ENCODE data around the gene CELA2B.
"Not testable (repeated sequence)": the region's sequence is repeated elsewhere in the genome, so short reads cannot be mapped to it uniquely, and the experiment has no call there.

CELA2B gene

DNA sequence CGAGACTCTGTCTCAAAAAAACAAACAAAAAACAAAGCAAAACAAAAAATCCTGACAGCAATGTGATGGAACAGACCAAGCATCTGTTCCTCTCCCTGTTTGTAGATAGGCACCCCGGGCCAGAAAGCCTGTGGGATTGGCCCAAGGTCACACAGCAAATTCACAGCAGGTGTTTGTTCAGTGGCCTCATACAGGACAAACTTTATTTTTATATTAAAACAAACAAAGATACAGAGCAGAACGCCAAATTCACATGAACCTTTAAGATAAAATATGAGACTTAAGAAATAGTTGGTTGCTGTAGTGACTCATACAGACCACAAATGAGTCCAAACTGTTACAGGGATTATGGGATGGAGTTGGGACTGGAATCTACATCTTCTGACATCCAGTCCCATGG is 21.6 kb upstream of the CELA2B start:
- H3K36me3 ChIP-seq (ENCODE audit: control insufficient read depth in 1 of 2, insufficient read depth in 2 of 2, low read length in 2 of 2) = no peaks in the 10 kb centered on the region
- no peak overlapping the region for H3K4me3 ChIP-seq (ENCODE audit: low read depth in 1 of 2, low read length in 2 of 2)
- no peaks in the 10 kb centered on the region for H3K4me1 ChIP-seq (ENCODE audit: control insufficient read depth in 1 of 2, insufficient read depth in 2 of 2, low read length in 2 of 2)
- H3K9ac ChIP-seq (ENCODE audit: low read depth in 1 of 2, low read length in 2 of 2) = no peak overlapping the region
- no peak overlapping the region for H3K27ac ChIP-seq (ENCODE audit: low read depth, low read length)
- H3K9me3 ChIP-seq (ENCODE audit: control insufficient read depth in 1 of 2, low read length in 2 of 2) = no peaks in the 10 kb centered on the region
- H3K27me3 ChIP-seq (ENCODE audit: control insufficient read depth in 1 of 2, insufficient read depth in 2 of 2, low read length in 2 of 2) = no peaks in the 10 kb centered on the region

DNA sequence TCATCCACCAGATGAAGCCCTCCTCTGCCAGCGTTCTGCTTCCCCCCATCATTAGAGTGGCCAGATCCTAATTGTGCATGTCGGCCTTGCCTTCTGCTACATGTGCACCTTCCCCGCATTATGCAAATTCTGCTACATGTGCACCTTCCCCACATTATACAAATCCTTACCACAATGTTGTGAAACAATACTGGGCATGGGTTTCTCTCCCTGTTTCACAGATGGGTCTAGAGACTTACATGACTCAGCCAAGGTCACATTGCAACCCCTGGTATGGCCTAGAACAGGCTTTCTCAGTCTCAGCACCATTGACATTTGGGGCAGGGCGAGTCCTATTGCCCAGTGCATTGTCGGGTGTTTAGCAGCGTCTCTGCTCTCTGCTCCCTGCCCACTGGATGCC is 20.4 kb upstream of the CELA2B start:
- no peaks in the 10 kb centered on the region for H3K4me1 ChIP-seq (ENCODE audit: control insufficient read depth in 1 of 2, insufficient read depth in 2 of 2, low read length in 2 of 2)
- H3K9me3 ChIP-seq (ENCODE audit: control insufficient read depth in 1 of 2, low read length in 2 of 2) = no peaks in the 10 kb centered on the region
- no peaks in the 10 kb centered on the region for H3K36me3 ChIP-seq (ENCODE audit: control insufficient read depth in 1 of 2, insufficient read depth in 2 of 2, low read length in 2 of 2)
- no peak overlapping the region for H3K9ac ChIP-seq (ENCODE audit: low read depth in 1 of 2, low read length in 2 of 2)
- H3K4me3 ChIP-seq (ENCODE audit: low read depth in 1 of 2, low read length in 2 of 2) = no peak overlapping the region
- no peak overlapping the region for H3K27ac ChIP-seq (ENCODE audit: low read depth, low read length)
- no peaks in the 10 kb centered on the region for H3K27me3 ChIP-seq (ENCODE audit: control insufficient read depth in 1 of 2, insufficient read depth in 2 of 2, low read length in 2 of 2)

DNA sequence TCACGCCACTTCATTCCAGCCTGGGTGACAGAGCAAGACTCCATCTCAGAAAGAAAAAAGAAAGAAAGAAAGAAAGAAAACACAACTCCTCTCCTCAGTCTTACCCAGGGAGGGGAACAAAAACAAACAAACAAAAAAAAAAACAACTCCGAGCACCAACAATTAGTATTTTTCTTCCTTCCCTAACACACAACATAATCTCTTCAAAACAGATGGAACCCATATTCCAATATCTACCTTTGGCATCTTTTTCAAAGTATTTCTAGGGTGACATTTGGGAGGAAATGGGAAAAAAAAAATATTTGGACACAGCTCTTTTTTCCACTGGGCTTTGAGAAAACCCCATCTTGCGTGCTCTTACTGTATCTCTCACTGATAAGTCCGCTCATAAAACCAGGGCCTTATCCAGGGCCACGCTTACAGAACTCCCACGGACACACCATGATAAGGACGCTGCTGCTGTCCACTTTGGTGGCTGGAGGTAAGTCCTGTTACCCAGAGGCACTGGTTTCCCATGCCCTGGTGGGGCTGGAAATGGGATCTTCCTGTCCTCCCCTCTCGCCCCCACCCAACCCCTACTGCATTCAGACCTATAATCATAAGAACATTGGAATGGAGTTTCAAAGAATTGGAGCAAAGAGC is 19.5 kb upstream of the CELA2B start, which contains the start of gene CELA2A:
TSS of gene CELA2A (plus strand) at position 420 of the 642 bp plus-strand sequence. CDS start at position 442, 22 bp downstream.
- H3K9ac ChIP-seq (ENCODE audit: low read depth in 1 of 2, low read length in 2 of 2) = no peak within 1 kb of the TSS
- no peak within 1 kb of the TSS for H3K4me3 ChIP-seq (ENCODE audit: low read depth in 1 of 2, low read length in 2 of 2)
- H3K27ac ChIP-seq (ENCODE audit: low read depth, low read length) = no peak within 1 kb of the TSS
- H3K36me3 ChIP-seq (ENCODE audit: control insufficient read depth in 1 of 2, insufficient read depth in 2 of 2, low read length in 2 of 2) = no peaks in the 10 kb centered on the region
- no peaks in the 10 kb centered on the region for H3K9me3 ChIP-seq (ENCODE audit: control insufficient read depth in 1 of 2, low read length in 2 of 2)
- H3K27me3 ChIP-seq (ENCODE audit: control insufficient read depth in 1 of 2, insufficient read depth in 2 of 2, low read length in 2 of 2) = no peaks in the 10 kb centered on the region
- no peaks in the 10 kb centered on the region for H3K4me1 ChIP-seq (ENCODE audit: control insufficient read depth in 1 of 2, insufficient read depth in 2 of 2, low read length in 2 of 2)

DNA sequence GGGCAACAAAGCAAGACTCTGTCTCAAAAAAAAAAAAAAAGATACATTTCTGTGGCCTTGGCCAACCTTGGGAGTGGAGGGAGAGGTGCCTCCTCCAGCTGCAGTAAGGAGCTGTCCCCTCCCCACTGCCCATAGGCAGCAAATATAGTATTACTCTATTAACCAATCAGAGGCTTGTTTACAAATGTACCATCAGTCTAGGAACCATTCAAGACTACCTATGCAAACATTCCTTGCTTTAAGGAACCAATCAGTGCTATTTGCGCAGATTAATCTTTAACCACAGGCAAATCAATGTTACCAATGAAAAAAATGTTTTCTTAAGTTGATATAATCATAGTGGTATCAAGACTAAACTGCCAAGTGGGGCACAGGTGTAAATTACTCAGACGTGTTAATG is 18.3 kb upstream of the CELA2B start:
- Histone ChIP-seq H3K27ac (ENCODE audit: low read depth, low read length) (no peak overlapping the region), H3K4me3 (ENCODE audit: low read depth in 1 of 2, low read length in 2 of 2) (no peak overlapping the region), H3K36me3 (ENCODE audit: control insufficient read depth in 1 of 2, insufficient read depth in 2 of 2, low read length in 2 of 2) (no peaks in the 10 kb centered on the region), H3K4me1 (ENCODE audit: control insufficient read depth in 1 of 2, insufficient read depth in 2 of 2, low read length in 2 of 2) (no peaks in the 10 kb centered on the region), H3K27me3 (ENCODE audit: control insufficient read depth in 1 of 2, insufficient read depth in 2 of 2, low read length in 2 of 2) (no peaks in the 10 kb centered on the region), H3K9ac (ENCODE audit: low read depth in 1 of 2, low read length in 2 of 2) (no peak overlapping the region), H3K9me3 (ENCODE audit: control insufficient read depth in 1 of 2, low read length in 2 of 2) (no peaks in the 10 kb centered on the region)

DNA sequence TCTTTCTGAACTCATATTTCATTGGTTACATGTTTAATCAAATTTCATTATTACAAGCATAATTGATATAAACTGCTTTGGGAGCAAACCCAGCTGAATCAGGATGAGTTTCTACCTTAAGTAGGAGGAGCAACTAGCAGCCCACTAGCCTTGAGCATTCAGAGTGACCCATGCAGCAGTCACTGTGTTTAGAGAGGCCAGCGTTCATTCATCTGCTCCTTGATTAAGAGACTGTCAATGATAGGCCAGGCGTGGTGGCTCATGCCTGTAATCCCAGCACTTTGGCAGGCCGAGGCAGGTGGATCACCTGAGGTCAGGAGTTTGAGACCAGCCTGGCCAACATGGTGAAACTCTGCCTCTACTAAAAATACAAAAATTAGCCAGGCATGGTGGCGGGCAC is 17.5 kb upstream of the CELA2B start:
- not testable (repeated sequence) for H3K36me3 ChIP-seq (ENCODE audit: control insufficient read depth in 1 of 2, insufficient read depth in 2 of 2, low read length in 2 of 2); H3K9ac ChIP-seq (ENCODE audit: low read depth in 1 of 2, low read length in 2 of 2); H3K9me3 ChIP-seq (ENCODE audit: control insufficient read depth in 1 of 2, low read length in 2 of 2); H3K27ac ChIP-seq (ENCODE audit: low read depth, low read length); H3K4me1 ChIP-seq (ENCODE audit: control insufficient read depth in 1 of 2, insufficient read depth in 2 of 2, low read length in 2 of 2); H3K27me3 ChIP-seq (ENCODE audit: control insufficient read depth in 1 of 2, insufficient read depth in 2 of 2, low read length in 2 of 2); H3K4me3 ChIP-seq (ENCODE audit: low read depth in 1 of 2, low read length in 2 of 2)

DNA sequence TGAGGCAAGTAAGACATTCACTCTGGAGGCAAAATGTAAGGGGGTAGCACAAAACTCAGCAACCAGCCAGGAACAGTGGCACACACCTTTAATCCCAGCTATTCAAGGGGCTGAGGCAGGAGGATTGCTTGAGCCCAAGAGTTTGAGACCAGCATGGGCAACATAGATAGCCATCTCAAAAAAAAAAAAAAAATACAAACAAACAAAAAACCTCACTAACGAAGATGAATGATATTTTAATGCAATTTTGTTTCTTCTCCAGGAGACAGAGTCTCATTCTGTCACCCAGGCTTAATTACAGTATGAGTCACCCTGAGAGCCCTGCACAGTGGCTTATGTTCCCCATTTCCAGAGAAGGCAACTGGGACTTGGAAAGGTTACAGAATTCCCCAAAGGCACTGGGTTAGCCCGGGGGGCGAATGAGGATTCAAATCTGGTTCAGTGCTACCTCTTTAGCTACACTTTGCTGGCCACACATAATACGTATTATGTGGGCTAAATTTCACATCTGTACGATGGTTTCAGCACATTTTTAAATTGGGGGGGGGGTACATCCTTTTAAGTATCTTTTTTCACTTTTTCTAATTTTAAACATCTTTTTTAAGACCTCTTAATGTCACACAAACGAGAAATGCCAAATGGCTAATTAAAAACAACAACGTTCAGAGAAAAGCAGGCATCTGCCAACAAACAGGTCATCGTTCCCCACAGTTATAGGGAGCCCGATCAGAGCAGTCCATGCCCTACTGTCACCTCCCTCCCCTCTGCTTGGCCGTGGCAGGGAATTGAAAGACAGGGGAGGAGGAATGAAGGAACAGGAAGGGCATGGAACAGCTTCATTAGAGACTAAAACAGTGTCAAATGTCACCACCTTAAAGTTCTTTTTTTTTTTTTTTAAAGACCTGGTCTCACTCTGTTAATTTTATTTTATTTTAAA is 15.9 kb upstream of the CELA2B start:
- H3K4me1 ChIP-seq (ENCODE audit: control insufficient read depth in 1 of 2, insufficient read depth in 2 of 2, low read length in 2 of 2) = no peaks in the 10 kb centered on the region
- no peaks in the 10 kb centered on the region for H3K27me3 ChIP-seq (ENCODE audit: control insufficient read depth in 1 of 2, insufficient read depth in 2 of 2, low read length in 2 of 2)
- no peaks in the 10 kb centered on the region for H3K36me3 ChIP-seq (ENCODE audit: control insufficient read depth in 1 of 2, insufficient read depth in 2 of 2, low read length in 2 of 2)
- H3K4me3 ChIP-seq (ENCODE audit: low read depth in 1 of 2, low read length in 2 of 2) = no peak overlapping the region
- no peak overlapping the region for H3K27ac ChIP-seq (ENCODE audit: low read depth, low read length)
- H3K9ac ChIP-seq (ENCODE audit: low read depth in 1 of 2, low read length in 2 of 2) = no peak overlapping the region
- no peaks in the 10 kb centered on the region for H3K9me3 ChIP-seq (ENCODE audit: control insufficient read depth in 1 of 2, low read length in 2 of 2)

DNA sequence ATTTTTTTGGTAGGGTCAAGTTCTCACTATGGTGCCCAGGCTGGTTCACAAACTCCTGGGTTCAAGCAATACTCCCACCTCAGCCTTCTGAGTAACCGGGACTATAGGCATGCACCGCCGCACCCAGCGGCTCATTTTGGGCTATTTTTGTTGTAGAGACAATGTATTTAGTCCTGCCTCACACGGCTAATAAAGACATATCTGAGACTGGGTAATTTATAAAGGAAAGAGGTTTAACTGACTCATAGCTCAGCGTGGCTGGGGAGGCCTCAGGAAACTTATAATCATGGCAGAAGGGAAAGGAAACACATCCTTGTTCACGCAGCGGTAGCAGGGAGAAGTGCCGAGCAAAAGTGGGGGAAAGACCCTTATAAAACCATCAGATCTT is 15.2 kb upstream of the CELA2B start:
- H3K27me3 ChIP-seq (ENCODE audit: control insufficient read depth in 1 of 2, insufficient read depth in 2 of 2, low read length in 2 of 2) = no peaks in the 10 kb centered on the region
- H3K9me3 ChIP-seq (ENCODE audit: control insufficient read depth in 1 of 2, low read length in 2 of 2) = no peaks in the 10 kb centered on the region
- H3K27ac ChIP-seq (ENCODE audit: low read depth, low read length) = no peak overlapping the region
- H3K9ac ChIP-seq (ENCODE audit: low read depth in 1 of 2, low read length in 2 of 2) = no peak overlapping the region
- H3K4me1 ChIP-seq (ENCODE audit: control insufficient read depth in 1 of 2, insufficient read depth in 2 of 2, low read length in 2 of 2) = no peaks in the 10 kb centered on the region
- H3K36me3 ChIP-seq (ENCODE audit: control insufficient read depth in 1 of 2, insufficient read depth in 2 of 2, low read length in 2 of 2) = no peaks in the 10 kb centered on the region
- H3K4me3 ChIP-seq (ENCODE audit: low read depth in 1 of 2, low read length in 2 of 2) = no peak overlapping the region

DNA sequence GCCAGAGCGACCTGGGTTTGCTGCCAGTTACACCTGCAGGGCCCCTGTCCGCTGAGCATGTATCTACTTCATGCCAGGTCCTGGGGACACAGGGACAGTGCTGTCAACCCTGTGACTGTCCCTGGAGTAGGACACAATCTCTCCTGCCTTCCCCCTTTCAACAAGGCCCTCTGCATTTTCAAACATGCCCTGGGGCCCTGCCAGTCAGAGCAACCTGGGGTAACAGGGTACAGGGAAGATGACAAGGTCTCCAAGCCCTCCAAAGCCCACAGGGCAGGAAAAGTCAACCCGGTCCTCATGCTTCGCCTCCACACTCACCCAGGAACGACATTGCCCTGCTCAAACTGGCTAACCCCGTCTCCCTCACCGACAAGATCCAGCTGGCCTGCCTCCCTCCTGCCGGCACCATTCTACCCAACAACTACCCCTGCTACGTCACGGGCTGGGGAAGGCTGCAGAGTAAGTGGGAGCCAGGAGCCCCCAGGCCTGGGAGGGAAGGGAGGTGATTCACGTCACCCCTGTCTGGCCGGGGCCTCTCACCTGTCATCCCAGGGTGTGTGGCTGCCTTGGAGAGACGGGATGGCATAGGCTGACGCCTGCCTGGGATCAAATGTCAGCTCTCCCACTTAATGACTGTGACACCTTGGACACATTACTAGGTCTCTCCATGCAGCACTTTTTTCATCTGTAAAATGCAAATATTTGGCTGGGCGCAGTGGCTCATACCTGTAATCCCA is 12.7 kb upstream of the CELA2B start:
- H3K27me3 ChIP-seq (ENCODE audit: control insufficient read depth in 1 of 2, insufficient read depth in 2 of 2, low read length in 2 of 2); H3K9me3 ChIP-seq (ENCODE audit: control insufficient read depth in 1 of 2, low read length in 2 of 2); H3K4me3 ChIP-seq (ENCODE audit: low read depth in 1 of 2, low read length in 2 of 2); H3K36me3 ChIP-seq (ENCODE audit: control insufficient read depth in 1 of 2, insufficient read depth in 2 of 2, low read length in 2 of 2); H3K4me1 ChIP-seq (ENCODE audit: control insufficient read depth in 1 of 2, insufficient read depth in 2 of 2, low read length in 2 of 2); H3K27ac ChIP-seq (ENCODE audit: low read depth, low read length); H3K9ac ChIP-seq (ENCODE audit: low read depth in 1 of 2, low read length in 2 of 2): not testable (repeated sequence)

DNA sequence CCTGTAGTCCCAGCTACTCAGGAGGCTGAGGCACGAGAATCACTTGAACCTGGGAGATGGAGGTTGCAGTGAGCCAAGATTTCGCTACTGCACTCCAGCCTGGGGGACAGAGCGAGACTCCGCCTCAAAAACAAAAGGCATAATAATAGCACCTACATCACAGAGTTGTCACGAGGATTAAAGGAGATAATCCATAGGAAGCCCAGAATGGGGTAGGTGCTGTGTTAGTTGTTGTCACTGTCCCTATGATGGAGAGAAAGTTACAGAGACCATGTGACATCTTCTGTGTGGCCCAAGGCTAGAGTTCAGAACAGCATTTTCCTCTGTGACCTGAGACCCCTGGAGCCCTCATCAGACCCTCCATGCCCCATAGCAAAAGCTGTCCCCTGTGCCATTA is 12.0 kb upstream of the CELA2B start:
- H3K4me3 ChIP-seq (ENCODE audit: low read depth in 1 of 2, low read length in 2 of 2); H3K27ac ChIP-seq (ENCODE audit: low read depth, low read length); H3K36me3 ChIP-seq (ENCODE audit: control insufficient read depth in 1 of 2, insufficient read depth in 2 of 2, low read length in 2 of 2); H3K4me1 ChIP-seq (ENCODE audit: control insufficient read depth in 1 of 2, insufficient read depth in 2 of 2, low read length in 2 of 2); H3K9me3 ChIP-seq (ENCODE audit: control insufficient read depth in 1 of 2, low read length in 2 of 2); H3K9ac ChIP-seq (ENCODE audit: low read depth in 1 of 2, low read length in 2 of 2); H3K27me3 ChIP-seq (ENCODE audit: control insufficient read depth in 1 of 2, insufficient read depth in 2 of 2, low read length in 2 of 2): not testable (repeated sequence)

DNA sequence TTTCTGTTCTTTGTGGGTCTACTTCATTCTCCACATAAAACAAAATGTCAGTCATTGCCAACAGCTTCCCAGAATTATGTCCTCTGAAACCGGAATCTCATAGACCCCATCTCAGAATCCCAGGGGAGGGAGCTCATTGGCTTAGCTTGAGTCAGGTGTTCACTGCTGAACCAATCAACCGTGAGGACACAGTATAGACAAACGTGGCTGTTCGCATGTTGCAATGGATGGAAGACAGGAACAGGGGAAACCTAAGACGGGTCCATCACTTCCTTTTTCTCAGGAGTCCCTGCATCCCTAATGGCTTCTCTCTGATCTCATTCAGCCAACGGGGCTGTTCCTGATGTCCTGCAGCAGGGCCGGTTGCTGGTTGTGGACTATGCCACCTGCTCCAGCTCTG is 10.2 kb upstream of the CELA2B start:
- no peak overlapping the region for H3K9ac ChIP-seq (ENCODE audit: low read depth in 1 of 2, low read length in 2 of 2)
- no peaks in the 10 kb centered on the region for H3K36me3 ChIP-seq (ENCODE audit: control insufficient read depth in 1 of 2, insufficient read depth in 2 of 2, low read length in 2 of 2)
- no peaks in the 10 kb centered on the region for H3K4me1 ChIP-seq (ENCODE audit: control insufficient read depth in 1 of 2, insufficient read depth in 2 of 2, low read length in 2 of 2)
- H3K27me3 ChIP-seq (ENCODE audit: control insufficient read depth in 1 of 2, insufficient read depth in 2 of 2, low read length in 2 of 2) = no peaks in the 10 kb centered on the region
- H3K4me3 ChIP-seq (ENCODE audit: low read depth in 1 of 2, low read length in 2 of 2) = no peak overlapping the region
- H3K27ac ChIP-seq (ENCODE audit: low read depth, low read length) = no peak overlapping the region
- no peaks in the 10 kb centered on the region for H3K9me3 ChIP-seq (ENCODE audit: control insufficient read depth in 1 of 2, low read length in 2 of 2)
